Measurements from ENCODE around the gene SDK1. TPM values are rescaled to one million over a fixed set of nuclear protein-coding genes. Genes with fewer than 3 reads are reported as not detected.

Gene SDK1
- total and polyA plus RNA-seq, 2 of the 8 experiments (the other 6 are each of a cell fraction or from before 2014, with no cell fraction given): 3.3 to 7.2 TPM

GRCh38 chr7:3463696-3464095, 162.6 kb downstream of the SDK1 start:
- DNase-seq (ENCODE audit: low read depth in 1 of 2, low spot score in 2 of 2) (no peak), FAIRE-seq (no peak)
- Histone ChIP-seq H3K9ac (replicated peaks in 1 of 4; ENCODE audit: extremely low read depth in 1 of 4, low read depth in 3 of 4, low read length in 3 of 4) (no peak overlapping the region), H4K5ac (ENCODE audit: insufficient read length, low read depth, low read length) (no peak overlapping the region), H3K79me2 (ENCODE audit: control insufficient read depth in 1 of 2, insufficient read depth in 2 of 2, low read length in 2 of 2) (no peaks in the 10 kb centered on the region), H3K23me2 (ENCODE audit: low read depth, low read length) (no peaks in the 10 kb centered on the region; the same call in 1 of the 2 replicates), H4K8ac (ENCODE audit: extremely low read depth, insufficient read depth, low read length) (no peak overlapping the region), H3K36me3 (ENCODE audit: control insufficient read depth in 2 of 4, insufficient read depth in 4 of 4, low read length in 3 of 4) (no peaks in the 10 kb centered on the region), H3K79me1 (ENCODE audit: low read depth, low read length) (no peaks in the 10 kb centered on the region), H3K56ac (replicated peaks; ENCODE audit: insufficient read length, low read depth, low read length) (no peak overlapping the region), H3K14ac (ENCODE audit: insufficient read length) (no peak overlapping the region), H2BK15ac (ENCODE audit: low read length) (no peak overlapping the region), H3K27ac (ENCODE audit: low read depth, low read length) (no peak overlapping the region), H2BK5ac (ENCODE audit: low read depth, low read length) (no peak overlapping the region), H3K23ac (ENCODE audit: insufficient read length) (no peak overlapping the region), H3K9me3 (ENCODE audit: insufficient read depth in 2 of 2, low read depth in 1 of 2, low read length in 1 of 2) (no peaks in the 10 kb centered on the region), H2BK20ac (ENCODE audit: low read length) (no peak overlapping the region), H3K18ac (ENCODE audit: extremely low read depth, low read length) (no peak overlapping the region), H3K4ac (replicated peaks; ENCODE audit: insufficient read length, low read depth, low read length) (no peak overlapping the region), H3K27me3 (replicated peaks in 1 of 4; ENCODE audit: control insufficient read depth in 3 of 4, extremely low read depth in 1 of 4, insufficient read depth in 3 of 4, low read length in 3 of 4) (no peaks in the 10 kb centered on the region), H3K4me1 (replicated peaks in 1 of 4; ENCODE audit: control insufficient read depth in 3 of 4, insufficient read depth in 4 of 4, low read length in 3 of 4) (no peaks in the 10 kb centered on the region), H4K91ac (replicated peaks; ENCODE audit: insufficient read length, low read length) (no peak overlapping the region), H4K20me1 (replicated peaks in 1 of 2; ENCODE audit: control insufficient read depth in 1 of 2, insufficient read depth in 2 of 2, low read length in 2 of 2) (no peaks in the 10 kb centered on the region), H2BK120ac (replicated peaks; ENCODE audit: low read depth, low read length) (no peak overlapping the region), H3K4me2 (ENCODE audit: insufficient read depth in 1 of 2, low read depth in 2 of 2, low read length in 2 of 2) (no peak overlapping the region), H2AFZ (ENCODE audit: low read length) (no peak overlapping the region), H3K4me3 (ENCODE audit: extremely low read depth in 1 of 4, insufficient read depth in 2 of 4, low read depth in 3 of 4, low read length in 4 of 4) (no peak overlapping the region), H2BK12ac (ENCODE audit: low read depth, low read length) (no peak overlapping the region), H2AK5ac (ENCODE audit: low read depth, low read length) (no peak overlapping the region)
- ChIA-PET CTCF (ENCODE audit: partially characterized antibody) (interaction anchor here (1.2 to 1.9 kb wide), 2 partner anchors 18 to 26 kb away, joined by 3 read pairs; no protein-coding TSS in a partner anchor), POLR2A (ENCODE audit: partially characterized antibody) (no interaction called here)
- 81% methylated on average over 1 of the region's 1 CpG; no CpG with 5 or more reads in 1 of the 2 experiments for WGBS, 2 experiments (ENCODE audit: extremely low coverage in 1 of 2, insufficient coverage in 1 of 2, insufficient read length in 1 of 2, insufficient replicate concordance in 2 of 2, low coverage in 1 of 2, low lambda C conversion rate in 2 of 2, missing lambda C conversion rate in 1 of 2)
